T-helper 1 cell treated with Interleukin-12 subunit alpha and Interleukin-12 subunit beta and Interleukin-4 antibody, amounts not matched to agents 30 μg/mL and 1 μg/mL, for 36 hours (primary cell): ENCODE data around the gene CCDC8.
"Not testable (repeated sequence)": the region's sequence is repeated elsewhere in the genome, so short reads cannot be mapped to it uniquely, and the experiment has no call there.

Source experiments
- H3K27ac Mint-ChIP-seq: one replicate; pipeline ENCODE4 v1.8.0; 2021; ENCODE audit warnings: mild to moderate bottlenecking, mixed read lengths
- H3K27me3 Mint-ChIP-seq: one replicate; pipeline ENCODE4 v1.8.0; 2021; ENCODE audit warnings: low read depth, mixed read lengths
- H3K36me3 Mint-ChIP-seq: one replicate; pipeline ENCODE4 v1.8.0; 2021; ENCODE audit warnings: low read depth, mixed read lengths
- H3K4me1 Mint-ChIP-seq: one replicate; pipeline ENCODE4 v1.8.0; 2021; ENCODE audit warnings: low read depth, mixed read lengths
- H3K4me3 Mint-ChIP-seq: one replicate; pipeline ENCODE4 v1.8.0; 2021; ENCODE audit warnings: mild to moderate bottlenecking, moderate library complexity, mixed read lengths
- H3K9me3 Mint-ChIP-seq: one replicate; pipeline ENCODE4 v1.8.0; 2021; ENCODE audit warnings: mixed read lengths

CCDC8 gene

DNA sequence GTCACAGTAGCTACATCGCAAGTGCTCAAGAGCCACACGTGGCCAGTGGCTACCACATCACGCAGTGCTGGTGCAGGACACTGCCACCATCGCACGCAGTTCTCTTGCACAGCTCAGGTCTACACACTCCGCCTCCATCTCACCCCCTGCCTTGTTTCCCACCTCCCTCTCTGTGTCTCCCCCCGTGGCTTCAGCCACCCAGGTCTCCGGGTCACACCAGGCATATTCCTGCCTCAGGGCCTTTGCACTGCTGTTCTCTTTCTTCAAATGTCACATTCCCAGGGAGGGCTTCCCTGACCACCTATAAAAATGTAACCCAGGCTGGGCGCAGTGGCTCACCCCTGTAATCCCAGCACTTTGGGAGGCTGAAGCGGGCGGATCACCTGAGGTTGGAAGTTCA is 10.6 kb downstream of the CCDC8 start:
- Mint-ChIP-seq H3K4me3 (no peak overlapping the region), H3K4me1 (peaks cover 6% of the 10 kb centered on the region), H3K36me3 (no peaks in the 10 kb centered on the region), H3K9me3 (no peaks in the 10 kb centered on the region), H3K27me3 (peaks cover 67% of the 10 kb centered on the region), H3K27ac (no peak overlapping the region)

GRCh38 chr19:46397801-46398479 is 15.4 kb downstream of the CCDC8 start:
- H3K27ac Mint-ChIP-seq, H3K4me3 Mint-ChIP-seq, H3K9me3 Mint-ChIP-seq, H3K36me3 Mint-ChIP-seq, H3K4me1 Mint-ChIP-seq: not testable (repeated sequence)
- H3K27me3 Mint-ChIP-seq = peaks cover 26% of the 10 kb centered on the region

- peaks cover 14% of the 10 kb centered on the region for H3K36me3 Mint-ChIP-seq
- H3K27ac Mint-ChIP-seq = no peak overlapping the region
- peaks cover 6% of the 10 kb centered on the region for H3K4me1 Mint-ChIP-seq
- H3K4me3 Mint-ChIP-seq = no peak overlapping the region
- peaks cover 4% of the 10 kb centered on the region for H3K9me3 Mint-ChIP-seq
- H3K27me3 Mint-ChIP-seq = peaks cover 8% of the 10 kb centered on the region
Measured at GRCh38 chr19:46394402-46394797, 19.0 kb downstream of the CCDC8 start.

- H3K27me3 Mint-ChIP-seq = peaks cover 4% of the 10 kb centered on the region
- H3K27ac Mint-ChIP-seq = no peak overlapping the region
- H3K36me3 Mint-ChIP-seq = peaks cover 20% of the 10 kb centered on the region
- H3K4me3 Mint-ChIP-seq = no peak overlapping the region
- peaks cover 6% of the 10 kb centered on the region for H3K9me3 Mint-ChIP-seq
- peaks cover 6% of the 10 kb centered on the region for H3K4me1 Mint-ChIP-seq
Measured at GRCh38 chr19:46393456-46394401, 19.6 kb downstream of the CCDC8 start.

GRCh38 chr19:46392837-46393236 is 20.5 kb downstream of the CCDC8 start:
- peaks cover 27% of the 10 kb centered on the region for H3K36me3 Mint-ChIP-seq
- H3K4me3 Mint-ChIP-seq = no peak overlapping the region
- peaks cover 6% of the 10 kb centered on the region for H3K9me3 Mint-ChIP-seq

GRCh38 chr19:46392252-46392801 is 21.0 kb downstream of the CCDC8 start:
- H3K27me3 Mint-ChIP-seq = no peaks in the 10 kb centered on the region
- H3K36me3 Mint-ChIP-seq = peaks cover 32% of the 10 kb centered on the region
- H3K9me3 Mint-ChIP-seq = peaks cover 6% of the 10 kb centered on the region
- peaks cover 6% of the 10 kb centered on the region for H3K4me1 Mint-ChIP-seq
- no peak overlapping the region for H3K27ac Mint-ChIP-seq
- no peak overlapping the region for H3K4me3 Mint-ChIP-seq

More at GRCh38 chr19:46392837-46393236, 20.5 kb downstream of the CCDC8 start:
- Mint-ChIP-seq H3K4me1 (peaks cover 6% of the 10 kb centered on the region), H3K27me3 (peaks cover 4% of the 10 kb centered on the region), H3K27ac (no peak overlapping the region)

- peaks cover 6% of the 10 kb centered on the region for H3K9me3 Mint-ChIP-seq
- peaks cover 6% of the 10 kb centered on the region for H3K4me1 Mint-ChIP-seq
- no peak overlapping the region for H3K27ac Mint-ChIP-seq
- no peaks in the 10 kb centered on the region for H3K27me3 Mint-ChIP-seq
- no peak overlapping the region for H3K4me3 Mint-ChIP-seq
- peaks cover 38% of the 10 kb centered on the region for H3K36me3 Mint-ChIP-seq
Measured at GRCh38 chr19:46391296-46392251, 21.8 kb downstream of the CCDC8 start.

DNA sequence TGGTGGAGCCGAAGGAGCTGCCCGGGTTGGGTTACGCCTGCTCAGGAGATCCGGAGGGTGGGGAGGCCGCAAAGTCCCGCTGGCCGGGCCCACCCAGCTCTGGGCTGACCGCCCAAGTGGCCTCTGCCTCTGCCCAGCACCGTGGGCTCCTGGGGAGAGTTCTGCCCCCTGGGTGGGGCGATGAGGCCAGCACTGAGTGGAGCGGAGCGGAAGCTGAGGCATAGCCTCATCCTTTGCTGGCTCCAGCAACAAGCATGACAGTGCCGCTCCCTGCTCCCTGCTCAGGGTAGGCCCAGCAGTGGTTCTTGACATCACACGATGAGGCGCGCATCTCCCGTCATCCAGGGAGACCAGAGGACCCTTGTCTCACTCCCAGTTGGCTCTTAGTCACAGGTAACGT is 22.5 kb downstream of the CCDC8 start:
- Mint-ChIP-seq H3K36me3 (peaks cover 41% of the 10 kb centered on the region), H3K4me1 (peaks cover 6% of the 10 kb centered on the region), H3K27ac (no peak overlapping the region), H3K27me3 (no peaks in the 10 kb centered on the region), H3K4me3 (no peak overlapping the region), H3K9me3 (peaks cover 6% of the 10 kb centered on the region)

DNA sequence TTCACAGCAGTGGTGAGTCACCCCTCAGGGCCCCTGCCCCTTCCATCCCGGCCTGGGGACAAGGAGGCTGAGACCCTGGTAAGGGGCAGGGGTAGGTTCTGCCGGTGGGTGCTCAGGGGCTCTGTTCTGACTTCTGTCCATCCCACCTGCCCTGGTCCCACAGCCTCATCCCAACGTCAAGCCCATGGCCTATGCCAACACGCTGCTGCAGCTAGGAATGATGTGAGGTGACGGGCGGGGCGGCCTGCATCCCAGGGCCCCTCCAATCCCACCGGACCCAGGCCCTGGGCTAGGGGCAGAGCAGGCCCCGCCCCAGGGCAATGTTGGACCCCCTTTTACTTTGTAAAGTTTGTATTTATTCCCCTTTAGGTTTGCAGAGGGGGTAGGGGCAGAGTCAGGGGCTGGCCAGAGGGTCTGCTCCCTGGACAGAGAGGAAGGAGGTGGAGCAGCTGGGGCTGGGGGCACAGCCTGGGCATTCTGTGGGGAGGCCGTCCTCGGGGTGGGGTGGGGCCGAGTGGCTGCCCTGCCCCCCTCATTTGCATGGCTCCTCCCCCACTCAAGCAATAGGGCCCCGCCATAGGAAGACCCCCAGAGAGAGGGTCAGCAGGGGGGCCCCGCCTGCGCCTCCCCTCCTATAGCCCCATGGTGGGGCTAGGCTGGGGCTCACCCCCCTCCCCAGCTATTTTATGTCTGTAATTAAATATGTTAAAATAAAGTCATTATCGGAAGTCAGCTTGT is 23.1 kb downstream of the CCDC8 start:
- Mint-ChIP-seq H3K27me3 (no peaks in the 10 kb centered on the region), H3K4me3 (no peak overlapping the region), H3K4me1 (peaks cover 3% of the 10 kb centered on the region), H3K27ac (no peak overlapping the region), H3K9me3 (peaks cover 6% of the 10 kb centered on the region), H3K36me3 (peaks cover 42% of the 10 kb centered on the region)

DNA sequence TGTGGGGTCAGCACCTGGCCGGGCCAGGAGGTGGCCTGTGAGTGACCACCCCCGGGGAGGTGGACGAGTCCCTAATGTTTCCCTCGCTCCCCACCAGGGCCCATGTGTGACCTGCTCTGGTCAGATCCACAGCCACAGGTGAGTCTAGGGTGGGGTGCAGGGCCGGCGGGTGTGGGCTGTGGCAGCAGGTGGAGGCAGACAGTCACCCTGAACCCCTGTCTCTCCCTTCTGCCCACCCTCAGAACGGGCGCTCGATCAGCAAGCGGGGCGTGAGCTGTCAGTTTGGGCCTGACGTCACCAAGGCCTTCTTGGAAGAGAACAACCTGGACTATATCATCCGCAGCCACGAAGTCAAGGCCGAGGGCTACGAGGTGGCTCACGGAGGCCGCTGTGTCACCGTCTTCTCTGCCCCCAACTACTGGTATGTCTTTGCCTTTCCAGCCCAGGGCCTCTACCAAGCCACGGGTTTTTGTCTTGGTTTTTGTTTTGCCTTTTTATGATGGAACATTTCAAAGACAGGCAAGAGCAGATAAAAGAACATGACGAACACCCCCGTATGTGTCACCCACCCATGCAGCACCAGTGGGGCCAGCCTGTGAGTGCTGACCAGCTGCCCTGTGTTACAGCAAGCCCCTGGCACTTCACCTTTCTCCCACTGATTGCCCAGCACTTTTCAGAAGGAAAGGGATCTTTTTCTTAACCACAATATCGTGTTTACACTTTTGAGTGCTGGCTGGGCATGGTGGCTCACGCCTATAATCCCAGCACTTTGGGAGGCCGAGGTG is 24.9 kb downstream of the CCDC8 start:
- no peak overlapping the region for H3K27ac Mint-ChIP-seq
- H3K4me1 Mint-ChIP-seq = peaks cover 2% of the 10 kb centered on the region
- peaks cover 48% of the 10 kb centered on the region for H3K36me3 Mint-ChIP-seq
- H3K9me3 Mint-ChIP-seq = peaks cover 6% of the 10 kb centered on the region
- no peak overlapping the region for H3K4me3 Mint-ChIP-seq
- H3K27me3 Mint-ChIP-seq = no peaks in the 10 kb centered on the region

DNA sequence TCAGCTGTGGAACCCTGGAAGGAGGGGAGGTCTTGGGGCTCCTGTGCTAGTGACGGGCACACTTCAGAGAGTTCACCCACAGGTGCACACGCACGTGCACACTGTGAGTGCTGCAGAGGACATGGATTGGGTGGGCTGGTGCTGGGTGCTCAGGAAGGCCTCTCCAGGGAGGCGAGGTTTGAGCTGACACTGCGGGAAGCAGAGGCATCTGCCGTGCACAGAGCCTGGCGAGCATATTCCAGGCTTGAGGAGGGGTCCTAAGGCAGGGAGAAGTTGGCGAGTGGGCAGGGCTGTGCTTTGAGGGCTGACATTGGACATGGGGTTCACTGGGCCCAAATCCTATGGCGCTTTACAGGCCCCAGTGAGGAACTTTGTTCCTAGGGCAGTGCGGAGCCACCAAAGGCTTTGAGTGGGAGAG is 25.6 kb downstream of the CCDC8 start:
- Mint-ChIP-seq H3K36me3 (peaks cover 47% of the 10 kb centered on the region), H3K9me3 (peaks cover 6% of the 10 kb centered on the region), H3K4me3 (no peak overlapping the region), H3K4me1 (peaks cover 2% of the 10 kb centered on the region), H3K27ac (no peak overlapping the region), H3K27me3 (no peaks in the 10 kb centered on the region)

GRCh38 chr19:46386996-46387712 is 26.2 kb downstream of the CCDC8 start:
- H3K27ac Mint-ChIP-seq = no peak overlapping the region
- H3K27me3 Mint-ChIP-seq = no peaks in the 10 kb centered on the region
- no peak overlapping the region for H3K4me3 Mint-ChIP-seq
- peaks cover 49% of the 10 kb centered on the region for H3K36me3 Mint-ChIP-seq
- H3K9me3 Mint-ChIP-seq = peaks cover 6% of the 10 kb centered on the region
- no peaks in the 10 kb centered on the region for H3K4me1 Mint-ChIP-seq
